GM20431 (cell line): ENCODE measurements around the gene RIC3.
"Not testable (repeated sequence)": the region's sequence is repeated elsewhere in the genome, so short reads cannot be mapped to it uniquely, and the experiment has no call there.

Experiments
- in situ Hi-C: fragments of 300-500 bp; cut with MseI, MboI; formaldehyde crosslinking; loops from one replicate; pipeline ENCODE4 v1.15.0; 2020; ENCODE audit warnings: low sequenced_read_pairs; ENCODE audit not compliant: unreplicated experiment

The RIC3 gene

DNA sequence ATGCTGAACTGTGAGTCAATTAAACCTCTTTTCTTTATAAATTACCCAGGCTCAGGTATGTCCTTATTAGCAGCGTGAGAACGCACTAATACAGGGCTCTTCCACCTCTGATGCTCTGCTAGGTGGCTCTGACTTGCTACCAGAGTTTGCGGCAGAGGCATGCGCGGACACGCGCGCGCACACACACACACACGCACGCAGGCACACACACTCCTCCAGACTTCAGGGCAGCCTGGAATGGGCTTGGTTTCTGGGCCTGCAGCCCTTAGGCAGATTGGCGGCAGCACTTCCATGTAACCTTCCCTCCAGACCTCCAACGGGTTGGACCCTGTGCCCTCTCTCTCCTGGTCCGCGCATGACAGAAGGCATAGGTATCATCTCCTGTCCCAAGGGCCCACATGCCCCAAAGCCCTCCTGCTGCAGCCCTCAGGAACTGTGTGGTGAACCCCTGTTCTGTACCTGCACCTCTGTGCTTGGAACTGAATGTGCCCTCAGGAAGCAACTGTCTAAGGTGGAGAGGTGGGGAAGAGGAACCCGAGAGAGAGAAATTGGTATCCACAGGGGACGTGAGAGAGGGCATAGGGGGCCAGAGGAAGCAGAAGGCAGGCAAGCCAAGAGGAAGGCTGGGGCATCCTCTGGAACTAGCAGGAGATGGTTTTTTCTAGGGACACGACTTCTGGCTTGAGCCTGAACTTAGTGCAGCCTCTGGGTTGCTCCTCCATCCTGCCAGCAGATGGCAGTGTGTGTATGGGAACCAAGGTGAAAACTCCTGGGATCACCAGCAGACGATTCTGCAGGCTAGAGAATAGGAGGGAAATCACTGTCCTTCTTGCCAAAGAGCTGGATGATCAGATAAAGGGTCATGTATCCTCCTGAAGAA lies 23.4 kb upstream of the RIC3 start:
- in situ Hi-C loops, result no loop called here

DNA sequence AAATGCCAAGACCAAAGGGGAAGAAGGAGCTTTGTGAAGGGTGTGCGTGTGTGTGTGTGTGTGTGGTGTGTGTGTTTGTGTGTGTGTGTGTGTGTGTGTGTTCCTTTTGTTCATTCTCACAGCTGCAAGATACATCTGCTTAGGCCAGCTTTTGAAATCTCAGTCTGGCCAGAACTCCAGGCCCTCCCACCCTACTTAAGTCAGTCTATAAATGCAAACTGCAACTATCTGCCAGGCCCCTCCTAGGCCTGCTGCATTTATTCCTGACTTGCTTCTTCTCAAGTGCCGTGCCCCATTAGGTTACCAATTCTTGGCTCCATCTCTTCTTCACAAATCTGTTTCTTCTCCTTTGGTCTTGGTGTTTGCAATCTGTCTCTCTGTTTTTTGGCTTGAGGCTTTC lies 21.6 kb upstream of the RIC3 start:
- in situ Hi-C loops, result no loop called here

DNA sequence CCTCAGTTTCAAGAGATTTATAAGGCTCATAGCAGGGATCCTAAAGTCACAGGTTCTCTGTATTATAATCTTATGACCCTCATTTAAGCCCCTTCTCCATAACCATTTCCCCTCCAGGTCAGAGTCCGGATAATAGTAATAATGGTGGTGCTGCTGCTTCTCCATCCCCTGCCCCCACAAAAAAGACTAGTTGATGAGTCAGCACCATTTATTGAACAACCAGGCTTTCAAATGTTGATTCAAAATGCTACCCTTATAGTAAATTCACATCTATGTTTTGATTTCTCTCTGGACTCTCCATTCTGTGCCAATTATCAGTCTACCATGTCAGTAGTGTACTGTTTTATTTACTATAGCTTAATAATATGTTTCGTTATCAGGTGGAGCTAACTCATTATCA lies 17.6 kb upstream of the RIC3 start:
- in situ Hi-C loops, result no loop called here

DNA sequence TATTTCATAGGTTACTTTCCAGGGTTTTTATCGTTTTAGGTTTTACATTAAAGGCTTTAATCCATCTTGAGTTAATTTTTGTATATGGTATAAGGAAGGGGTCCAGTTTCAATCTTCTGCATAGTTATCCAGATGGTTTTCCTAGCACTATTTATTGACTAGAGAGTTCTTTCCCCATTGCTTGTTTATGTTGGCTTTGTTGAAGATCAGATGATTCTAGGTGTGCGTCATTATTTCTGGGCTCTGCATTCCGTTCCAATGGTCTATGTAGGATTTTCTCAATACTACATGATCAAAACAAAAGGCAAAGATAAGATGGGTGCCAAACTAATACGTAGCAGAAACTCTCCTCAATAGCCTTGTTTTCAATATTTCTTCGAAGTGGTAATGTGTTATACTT lies 14.3 kb upstream of the RIC3 start:
- in situ Hi-C loops, result no loop called here

DNA sequence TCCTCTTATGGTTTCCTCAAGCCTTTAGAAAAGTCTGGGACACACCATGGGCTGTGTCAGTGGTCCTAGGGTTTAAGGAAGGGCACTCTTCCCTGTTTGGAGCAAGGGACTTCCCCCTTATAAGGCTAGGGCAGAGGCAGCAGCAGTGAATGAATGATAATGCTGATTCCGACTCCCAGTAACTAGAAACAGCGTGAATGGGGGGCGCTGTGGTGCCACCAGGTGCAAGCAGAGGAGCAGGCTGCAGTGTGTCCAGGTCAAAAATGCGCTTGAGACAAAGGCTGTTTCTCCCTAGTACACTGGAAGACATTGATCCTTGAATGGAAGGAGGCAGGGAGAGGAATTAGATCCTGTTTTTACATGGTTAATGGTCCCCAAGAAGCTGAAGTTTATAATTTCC lies 11.6 kb upstream of the RIC3 start:
- in situ Hi-C loops, result no loop called here

DNA sequence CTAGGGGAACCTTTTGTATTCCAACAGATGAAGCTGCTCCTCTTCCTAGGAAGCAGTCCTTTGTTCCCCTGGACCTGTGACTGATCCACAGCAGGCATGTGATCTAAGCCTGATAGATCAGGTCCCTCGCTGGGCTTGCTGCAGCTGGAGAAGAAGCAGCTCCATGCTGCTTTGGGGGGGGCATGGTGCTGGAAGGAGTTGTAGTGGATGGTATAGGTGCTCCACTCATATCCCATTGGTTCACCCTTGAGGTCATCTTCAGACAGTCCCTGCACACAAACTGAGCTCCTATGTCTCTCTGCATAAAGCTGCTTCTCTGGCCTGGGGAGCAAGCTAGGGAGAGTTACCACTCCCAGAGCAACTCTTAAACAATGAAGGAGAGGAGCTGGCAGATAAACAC lies 9.5 kb upstream of the RIC3 start:
- in situ Hi-C loops, result no loop called here

DNA sequence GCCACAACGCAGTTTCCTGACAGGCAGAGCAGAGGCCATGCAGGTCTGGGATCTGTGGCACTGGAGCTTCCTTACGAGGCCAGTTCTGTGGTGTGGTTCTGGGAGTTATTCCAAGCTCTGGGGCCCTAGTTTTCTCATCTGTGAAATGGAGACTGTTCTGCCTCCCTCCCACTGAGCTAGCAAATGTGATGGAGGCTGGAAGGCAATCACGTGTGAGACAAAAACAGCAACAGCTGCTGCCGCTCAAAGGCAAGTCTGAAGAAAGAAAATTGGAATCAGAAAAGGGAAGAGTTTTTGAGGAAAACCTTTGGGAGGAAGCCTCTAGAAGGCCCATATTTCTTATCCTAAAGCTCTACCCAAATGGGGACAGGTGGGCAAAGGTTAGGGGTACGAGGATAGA lies 8.3 kb upstream of the RIC3 start:
- in situ Hi-C loops, result no loop called here

DNA sequence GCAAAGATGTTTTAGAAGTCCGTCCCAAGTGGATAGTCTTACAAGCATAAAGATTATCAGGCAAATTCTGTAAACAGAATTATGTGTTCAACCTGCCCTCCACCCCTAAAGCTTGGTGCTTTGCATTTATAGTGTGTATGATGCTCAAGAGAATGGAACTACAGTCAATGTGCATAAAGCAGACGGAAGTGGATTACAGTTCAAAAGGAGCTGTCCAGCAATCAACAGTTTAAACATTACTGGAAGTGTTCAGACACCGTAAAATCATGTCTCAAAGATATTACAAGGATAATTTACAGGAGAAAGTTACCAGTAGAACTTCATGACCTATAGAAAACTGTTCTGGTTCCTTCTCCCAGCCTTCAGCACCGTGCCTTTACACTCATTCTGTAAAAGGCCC lies 1.0 kb downstream of the RIC3 start:
- in situ Hi-C loops, result no loop called here

DNA sequence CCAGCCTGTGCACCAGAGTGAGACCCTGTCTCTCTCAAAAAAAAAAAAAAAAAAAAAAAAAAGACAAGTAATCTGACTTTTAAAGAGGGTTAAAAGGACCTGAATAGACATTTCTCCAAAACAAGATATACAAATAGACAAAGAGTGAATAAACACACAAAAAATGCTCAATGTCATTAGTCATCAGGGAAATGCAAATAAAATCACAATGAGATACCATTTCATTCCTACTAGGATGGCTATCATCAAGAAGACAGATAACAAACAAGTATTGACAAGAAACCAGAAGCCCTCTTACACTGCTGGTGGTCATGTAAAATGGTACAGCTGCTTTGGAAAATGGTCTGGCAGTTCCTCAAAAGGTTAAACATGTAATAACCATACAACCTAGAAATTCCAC lies 4.1 kb downstream of the RIC3 start:
- in situ Hi-C loops, result no loop called here

DNA sequence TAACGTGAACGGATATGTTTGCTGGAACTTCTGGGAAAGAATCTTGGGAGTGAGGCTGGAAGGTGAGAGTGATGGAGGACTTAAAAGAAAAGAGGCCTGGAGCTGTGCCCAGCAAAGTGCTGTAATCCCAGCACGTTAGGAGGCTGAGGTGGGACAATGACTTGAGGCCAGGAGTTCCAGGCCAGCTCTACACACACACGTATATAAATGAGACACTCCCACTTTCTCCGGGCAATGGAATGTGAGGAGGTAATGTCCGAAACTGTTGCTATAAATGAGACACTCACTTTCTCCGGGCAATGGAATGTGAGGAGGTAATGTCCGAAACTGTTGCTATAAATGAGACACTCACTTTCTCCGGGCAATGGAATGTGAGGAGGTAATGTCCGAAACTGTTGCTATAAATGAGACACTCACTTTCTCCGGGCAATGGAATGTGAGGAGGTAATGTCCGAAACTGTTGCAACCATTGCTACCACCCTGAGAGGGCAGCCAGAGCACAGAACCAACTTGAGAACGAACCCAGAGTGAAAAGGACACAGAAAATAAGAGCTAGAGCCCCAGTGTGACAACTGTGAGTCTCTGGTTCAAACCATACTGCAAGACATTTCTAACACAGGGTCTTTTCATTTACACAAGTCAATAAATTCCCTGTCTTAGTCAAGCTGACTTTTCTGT lies 7.1 kb downstream of the RIC3 start:
- in situ Hi-C loops, result not testable (repeated sequence)

DNA sequence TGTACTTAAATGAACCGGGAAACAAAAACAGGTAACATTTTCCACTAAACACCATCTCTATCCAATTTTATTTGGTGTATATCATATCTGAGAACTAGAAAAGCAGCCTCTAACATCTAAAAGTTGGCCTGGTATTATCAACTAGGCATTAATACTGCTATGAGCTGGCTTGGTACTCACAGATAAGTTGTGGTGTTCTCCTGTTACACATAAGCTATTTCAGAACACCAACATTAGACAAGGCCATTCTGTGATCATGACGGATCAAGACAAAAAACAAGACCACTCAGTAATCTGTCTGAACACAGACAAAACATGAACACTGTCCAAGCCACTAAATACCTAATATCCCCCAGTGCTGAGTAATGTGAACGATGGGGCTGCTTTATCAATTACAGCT lies 11.9 kb downstream of the RIC3 start:
- in situ Hi-C loops, result no loop called here

DNA sequence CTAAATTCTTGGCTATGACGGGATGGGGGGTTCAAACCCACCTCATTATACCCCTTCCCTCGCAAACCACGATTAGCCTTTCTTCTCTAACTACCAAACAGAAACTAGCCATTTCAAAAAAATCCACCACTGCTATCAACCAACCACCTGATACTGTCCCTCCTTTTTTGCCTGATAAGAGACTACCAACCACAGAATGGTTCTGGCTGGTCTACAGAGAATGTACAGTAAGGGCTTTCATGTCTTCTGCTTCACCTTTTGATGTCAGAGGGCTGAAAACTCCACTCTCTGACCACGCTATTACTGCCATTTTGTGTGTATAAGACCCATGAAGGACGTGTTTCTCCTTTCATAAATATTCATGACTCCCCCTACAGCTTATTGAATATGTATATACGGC lies 19.1 kb downstream of the RIC3 start:
- in situ Hi-C loops, result no loop called here

DNA sequence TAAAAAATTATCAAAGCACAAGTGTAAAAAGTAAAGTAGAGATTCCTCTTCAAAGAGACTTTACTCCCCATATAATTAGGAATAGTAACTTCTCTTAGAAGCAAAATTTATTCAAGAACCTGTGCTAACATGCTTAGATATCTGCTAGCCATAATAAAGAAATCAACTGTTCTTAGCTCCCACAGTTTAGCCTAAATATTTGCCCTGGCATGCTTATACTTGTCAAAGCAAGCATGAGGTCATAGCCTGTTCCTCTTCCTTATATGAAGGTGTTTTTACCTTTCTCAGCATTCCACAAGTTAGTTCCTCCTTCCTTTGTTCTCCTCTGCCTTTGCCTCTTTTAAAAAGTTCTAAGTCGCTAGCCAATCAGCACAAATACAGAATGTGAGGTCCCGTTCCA lies 30.3 kb downstream of the RIC3 start:
- in situ Hi-C loops, result no loop called here

DNA sequence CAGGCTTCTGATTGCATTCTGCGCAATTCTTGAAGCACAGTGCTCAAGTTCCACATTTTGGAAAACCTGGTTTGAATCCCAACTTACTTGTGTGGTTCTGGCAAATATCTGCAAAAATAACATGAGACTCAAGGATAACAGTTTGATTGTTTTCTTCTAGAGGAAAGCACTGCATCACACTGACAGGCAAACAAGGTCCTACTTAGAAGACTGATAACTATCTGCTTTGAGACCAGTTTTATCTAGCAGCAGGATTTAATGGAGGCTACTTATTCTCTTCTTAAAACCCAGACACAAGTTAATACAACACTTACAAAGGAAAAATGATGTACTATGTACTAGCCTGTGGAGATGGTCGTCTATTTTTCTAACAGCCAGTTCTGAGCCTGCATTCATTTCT lies 41.4 kb downstream of the RIC3 start:
- in situ Hi-C loops, result no loop called here

DNA sequence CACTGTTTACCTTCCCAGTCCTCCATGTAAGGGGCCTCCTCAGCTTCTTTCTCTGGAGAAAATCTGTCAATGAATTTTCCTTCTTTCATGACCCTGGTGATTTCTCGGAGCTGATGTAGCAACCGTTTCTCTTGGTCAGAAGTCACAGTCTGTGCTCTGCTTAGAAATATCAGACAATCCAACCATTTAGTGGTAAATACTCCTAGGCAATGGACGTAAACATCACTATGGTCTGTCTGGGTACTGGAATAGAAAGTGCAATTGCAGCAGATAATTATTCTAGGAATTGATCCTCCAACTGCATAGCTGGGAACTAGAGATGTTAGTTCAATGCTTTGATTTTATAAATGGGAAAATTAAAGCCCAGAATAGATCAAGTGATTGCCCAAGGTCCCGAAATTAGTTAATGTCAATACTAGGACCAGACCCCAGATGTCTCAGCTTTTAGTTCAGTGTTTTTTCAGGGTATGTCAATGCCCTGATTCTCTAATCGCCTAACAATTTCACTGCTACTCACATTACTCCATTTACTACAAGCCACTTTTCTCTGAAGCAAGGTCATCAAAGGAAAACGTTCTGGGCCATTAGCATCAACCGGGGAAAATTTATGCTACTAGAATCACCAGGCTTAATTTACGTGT lies 42.1 kb downstream of the RIC3 start:
- in situ Hi-C loops, result no loop called here

DNA sequence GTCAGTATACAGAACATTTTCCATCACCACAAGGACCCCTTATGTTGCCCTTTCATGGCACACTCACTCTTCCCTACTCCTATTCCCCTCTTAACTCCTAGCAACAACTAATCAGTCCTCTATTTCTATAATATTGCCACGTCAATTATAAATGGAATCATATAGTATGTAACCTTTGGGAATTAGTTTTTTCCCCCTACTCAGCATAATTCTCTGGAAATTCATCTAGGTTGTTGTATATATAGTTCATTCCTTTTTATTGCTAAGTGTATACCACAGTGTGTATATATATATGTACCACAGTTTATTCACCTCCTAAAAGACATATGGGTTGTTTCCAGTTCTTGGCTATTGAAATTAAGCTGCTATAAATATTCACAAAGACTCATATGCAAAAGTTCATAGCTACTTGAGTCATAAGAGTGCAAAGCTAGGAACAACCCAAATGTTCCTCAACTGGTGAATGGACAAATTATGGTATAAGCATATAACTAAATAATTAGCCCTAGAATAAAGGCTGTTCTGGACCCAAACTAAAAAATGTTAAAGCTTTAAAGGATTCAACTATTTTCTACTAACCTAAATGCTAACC lies 46.6 kb downstream of the RIC3 start:
- in situ Hi-C loops, result no loop called here

DNA sequence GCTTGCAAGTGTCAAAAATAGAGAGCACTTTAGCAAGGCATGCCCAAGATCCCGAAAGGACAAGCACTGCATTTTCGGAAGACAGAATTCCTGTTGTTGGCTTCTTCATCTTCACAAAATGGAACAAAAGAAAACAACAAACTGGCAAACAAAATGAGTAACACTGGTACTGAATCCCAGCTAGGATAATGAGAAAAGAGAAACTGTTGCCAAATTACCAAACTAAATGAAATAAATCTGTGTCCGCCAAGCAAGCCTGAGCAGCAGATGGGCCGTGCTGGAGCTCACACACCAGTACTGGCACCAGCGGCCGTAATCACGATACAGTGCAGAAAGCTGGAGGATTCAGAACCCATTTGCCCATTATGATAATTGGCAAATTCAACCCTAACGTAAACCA lies 57.2 kb downstream of the RIC3 start:
- in situ Hi-C loops, result no loop called here

DNA sequence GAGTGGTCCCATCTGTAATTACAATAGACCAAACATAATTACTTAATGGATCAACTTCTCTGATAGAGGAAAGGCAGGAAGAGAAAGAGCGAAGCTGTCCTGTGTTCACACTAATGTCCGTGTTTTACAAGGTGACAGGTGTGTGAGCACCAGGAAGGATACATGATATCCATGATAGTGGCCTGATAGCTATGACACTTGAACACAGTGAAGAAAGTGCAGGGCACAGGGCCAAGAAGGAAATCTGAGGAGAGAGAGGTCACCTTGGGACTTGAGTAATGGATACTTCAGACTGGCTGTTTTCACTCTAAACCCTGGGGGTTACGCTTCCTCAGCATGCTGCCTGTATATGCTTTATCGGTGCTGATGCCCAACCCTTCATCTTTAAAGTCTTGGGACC lies 58.4 kb downstream of the RIC3 start:
- in situ Hi-C loops, result no loop called here

DNA sequence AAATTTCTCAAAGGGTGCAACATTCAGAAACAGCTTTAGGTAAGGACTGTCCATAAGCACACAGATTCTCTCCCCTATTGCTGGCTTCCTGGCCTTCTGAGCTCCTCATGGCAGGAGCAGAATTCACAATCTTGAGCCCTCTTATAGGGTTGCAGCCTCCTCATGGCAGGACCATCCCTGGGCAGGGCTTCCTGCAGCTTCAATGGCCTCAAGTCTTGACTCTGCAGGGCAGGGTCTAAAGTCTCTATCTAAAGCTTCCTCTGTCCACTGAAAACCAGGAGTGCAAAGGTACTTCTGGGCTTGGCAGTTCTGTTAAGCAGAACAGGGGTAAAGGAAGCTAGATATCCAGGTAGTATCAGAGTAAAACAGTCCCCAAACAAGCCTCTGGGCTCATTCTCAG lies 59.1 kb downstream of the RIC3 start:
- in situ Hi-C loops, result no loop called here

DNA sequence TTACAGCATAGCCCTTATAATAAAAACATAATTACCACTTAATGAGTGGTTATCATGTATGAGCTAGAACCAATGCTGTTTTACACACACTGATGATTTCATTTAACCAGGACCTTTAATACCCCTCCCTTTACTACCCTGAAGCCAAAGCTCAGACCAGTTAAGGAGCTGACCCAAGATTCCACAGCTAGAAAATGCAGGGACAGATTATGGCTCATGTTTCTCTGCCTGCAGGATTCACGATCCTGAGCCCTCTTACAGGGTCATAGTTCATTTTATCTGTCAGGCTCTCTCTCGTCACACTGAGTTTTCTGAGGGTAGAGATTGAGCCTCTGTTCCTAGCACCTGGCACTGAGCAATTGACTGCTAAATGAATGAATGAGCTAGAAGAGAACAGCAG lies 60.4 kb downstream of the RIC3 start:
- in situ Hi-C loops, result no loop called here

DNA sequence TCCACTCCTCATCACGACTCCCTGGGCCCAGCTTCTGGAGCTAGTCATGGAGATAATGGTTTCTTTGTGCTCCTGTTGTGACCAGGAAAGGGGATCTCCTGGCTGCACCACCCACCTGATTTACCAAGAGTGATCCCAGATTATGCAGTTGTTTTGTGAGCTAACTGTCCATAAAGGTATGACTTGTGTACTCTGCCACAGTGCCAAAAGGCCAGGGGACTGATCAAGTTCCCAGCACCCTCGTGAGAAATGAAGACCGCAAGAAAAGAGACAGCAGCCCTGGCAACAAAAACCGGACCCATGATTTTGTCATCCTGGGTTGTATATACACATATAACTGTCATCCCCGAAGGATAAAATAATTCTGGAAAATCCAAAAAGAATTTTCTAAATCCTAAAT lies 61.2 kb downstream of the RIC3 start:
- in situ Hi-C loops, result no loop called here
